Thyroid gland (tissue), 4 donors: ENCODE results near the gene ZNF200. TPM values are rescaled to one million over a fixed set of nuclear protein-coding genes. Genes with fewer than 3 reads are reported as not detected.
"Not testable (repeated sequence)": the region's sequence is repeated elsewhere in the genome, so short reads cannot be mapped to it uniquely, and the experiment has no call there.

Experiments used
- DNase-seq, 2 donors: peaks; one replicate each; pipeline ENCODE4 v3.0.0-alpha.2; 2019
- H3K27ac ChIP-seq, 3 donors: fragments of 200-600 bp; sonication (generic); 1 replicate in 2 of 3; 2 replicates in 1 of 3; pipeline ENCODE4 v1.5.1; 2016 to 2019; ENCODE audit warnings: mild to moderate bottlenecking in 1 of 3, moderate library complexity in 1 of 3
- H3K27me3 ChIP-seq: fragments of 200-600 bp; sonication (generic); one replicate; pipeline ENCODE4 v1.5.1; 2019
- H3K36me3 ChIP-seq, 2 donors: fragments of 200-600 bp; sonication (generic); one replicate each; pipeline ENCODE4 v1.5.1; 2016 to 2019
- H3K4me1 ChIP-seq, 2 donors: fragments of 200-600 bp; sonication (generic); one replicate each; pipeline ENCODE4 v1.5.1; 2017 to 2019
- H3K4me3 ChIP-seq, 3 donors: fragments of 200-600 bp; sonication (generic); replicated peaks in 1 of 3; 1 replicate in 2 of 3; 2 replicates in 1 of 3; pipeline ENCODE4 v1.5.1; 2016; ENCODE audit warnings: mild to moderate bottlenecking in 1 of 3
- H3K9me3 ChIP-seq: fragments of 200-600 bp; sonication (generic); one replicate; pipeline ENCODE4 v1.5.1; 2017
- CTCF ChIP-seq, 6 experiments: fragments of 200-600 bp in 3 of 6; fragments of 450-650 bp in 3 of 6; sonication (generic) in 3 of 6; IDR thresholded peaks; one replicate each; pipeline ENCODE4 v1.5.1; 2016 to 2019; ENCODE audit warnings: antibody characterized with exemption in 6 of 6, mild to moderate bottlenecking in 2 of 6, inconsistent platforms in 1 of 6, moderate library complexity in 1 of 6
- POLR2A ChIP-seq, 2 donors: fragments of 450-650 bp; IDR thresholded peaks; one replicate each; pipeline ENCODE4 v1.6.1; 2017; ENCODE audit warnings: antibody characterized with exemption in 2 of 2, mild to moderate bottlenecking in 2 of 2, moderate library complexity in 1 of 2
- WGBS, 2 donors: methylation state at CpG; one replicate each; pipeline ENCODE4 v1.1.5; 2017; 5-methylcytosine and 5-hydroxymethylcytosine counted together
- intact Hi-C: fragments of 100-400 bp; cut with DNase I; formaldehyde crosslinking; loops from one replicate; pipeline ENCODE4 v1.15.1; 2023
- total RNA-seq, 4 donors: library from RNA; depleted of rRNA; stranded (reverse); fragments of >200 nt; gene quantifications; one replicate each; pipeline ENCODE4 v1.2.3, GENCODE V29; 2016

The ZNF200 gene
- total RNA-seq, 4 donors from 2014 or later: 6.4 to 10.8 (median 9.4) TPM

- DNase-seq: no peak
- Histone ChIP-seq H3K4me1 (no peaks in the 10 kb centered on the region), H3K4me3 (no peak overlapping the region), H3K9me3 (no peaks in the 10 kb centered on the region), H3K27me3 (peaks cover 7% of the 10 kb centered on the region), H3K36me3 (no peaks in the 10 kb centered on the region), H3K27ac (no peak overlapping the region)
- WGBS, 2 donors: 73 to 75% methylated on average over 13 of the region's 13 CpGs
- TF ChIP-seq POLR2A (IDR thresholded peaks at IDR 0.05) (no peak), CTCF (IDR thresholded peaks at IDR 0.05) (no peak)
- intact Hi-C loops: no loop called here
Measured at GRCh38 chr16:3198334-3199072, 36.5 kb downstream of the ZNF200 start.

- H3K4me1 ChIP-seq: not testable (repeated sequence)
- peaks cover 13% of the 10 kb centered on the region for H3K27me3 ChIP-seq
Measured at GRCh38 chr16:3197694-3198333, 37.1 kb downstream of the ZNF200 start.

GRCh38 chr16:3195975-3196374, 39.0 kb downstream of the ZNF200 start:
- WGBS, 2 donors: 64 to 71% methylated on average over 10 of the region's 10 CpGs
- H3K36me3 ChIP-seq: no peaks in the 10 kb centered on the region

More at GRCh38 chr16:3197694-3198333, 37.1 kb downstream of the ZNF200 start:
- DNase-seq, H3K9me3 ChIP-seq, intact Hi-C loops, H3K27ac ChIP-seq, H3K36me3 ChIP-seq, H3K4me3 ChIP-seq: not testable (repeated sequence)
- WGBS, 2 donors: 61 to 63% methylated on average over 3 of the region's 3 CpGs

GRCh38 chr16:3194792-3195191, 40.2 kb downstream of the ZNF200 start:
- Histone ChIP-seq H3K4me3 (no peak overlapping the region), H3K27ac (no peak overlapping the region), H3K4me1 (no peaks in the 10 kb centered on the region), H3K36me3 (no peaks in the 10 kb centered on the region), H3K9me3 (no peaks in the 10 kb centered on the region), H3K27me3 (peaks cover 42% of the 10 kb centered on the region)
- TF ChIP-seq CTCF (IDR thresholded peaks at IDR 0.05) (no peak), POLR2A (IDR thresholded peaks at IDR 0.05) (no peak)
- WGBS, 2 donors: 69 to 88% methylated on average over 13 to 20 of the region's 20 CpGs
- no peak for DNase-seq
- intact Hi-C loops: no loop called here

More at GRCh38 chr16:3195975-3196374, 39.0 kb downstream of the ZNF200 start:
- Histone ChIP-seq H3K27me3 (peaks cover 32% of the 10 kb centered on the region), H3K27ac (no peak overlapping the region), H3K4me1 (no peaks in the 10 kb centered on the region), H3K4me3 (no peak overlapping the region), H3K9me3 (no peaks in the 10 kb centered on the region)
- intact Hi-C loops: no loop called here
- TF ChIP-seq CTCF (IDR thresholded peaks at IDR 0.05) (no peak), POLR2A (IDR thresholded peaks at IDR 0.05) (no peak)
- no peak for DNase-seq

GRCh38 chr16:3193221-3194212, 41.4 kb downstream of the ZNF200 start:
- no peak for TF ChIP-seq CTCF (IDR thresholded peaks at IDR 0.05)
- no peak for TF ChIP-seq POLR2A (IDR thresholded peaks at IDR 0.05)
- Histone ChIP-seq H3K36me3 (no peaks in the 10 kb centered on the region), H3K4me1 (peaks cover 5 to 11% of the 10 kb centered on the region in 2 donors), H3K27ac (no peak overlapping the region), H3K27me3 (peaks cover 54% of the 10 kb centered on the region), H3K4me3 (no peak overlapping the region), H3K9me3 (no peaks in the 10 kb centered on the region)
- DNase-seq: no peak
- 70 to 73% methylated on average over 49 of the region's 49 CpGs for WGBS, 2 donors
- intact Hi-C loops: no loop called here
